Fibroblast of skin of right quadriceps (primary cell): ENCODE measurements around the gene TAF8.

Source experiments
- DNase-seq: peaks from one replicate; pipeline ENCODE4 v3.0.0-alpha.2; 2013

TAF8 gene

DNA sequence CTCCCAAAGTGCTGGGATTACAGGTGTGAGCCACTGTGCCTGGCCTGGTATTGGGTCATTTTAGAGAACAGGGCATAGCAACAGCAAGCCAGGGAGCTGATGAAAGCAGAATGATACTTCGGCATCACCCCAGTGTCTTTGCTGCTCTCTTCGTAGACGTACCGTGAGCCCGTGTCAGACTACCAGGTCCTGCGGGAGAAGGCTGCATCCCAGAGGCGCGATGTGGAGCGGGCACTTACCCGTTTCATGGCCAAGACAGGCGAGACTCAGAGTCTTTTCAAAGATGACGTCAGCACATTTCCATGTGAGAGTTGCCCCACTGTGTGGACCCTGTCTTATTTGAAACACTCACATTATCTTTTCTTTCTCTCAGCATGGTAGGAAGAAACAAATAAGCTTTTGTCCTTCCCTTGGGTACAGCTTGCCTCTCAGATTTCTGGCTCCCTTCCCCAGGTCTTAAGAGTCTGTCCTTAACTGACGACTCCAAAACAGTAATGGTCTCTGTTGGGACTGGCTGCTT lies 15.9 kb downstream of the TAF8 start:
- no peak for DNase-seq

GRCh38 chr6:42068173-42068572 lies 17.8 kb downstream of the TAF8 start:
- no peak for DNase-seq

DNA sequence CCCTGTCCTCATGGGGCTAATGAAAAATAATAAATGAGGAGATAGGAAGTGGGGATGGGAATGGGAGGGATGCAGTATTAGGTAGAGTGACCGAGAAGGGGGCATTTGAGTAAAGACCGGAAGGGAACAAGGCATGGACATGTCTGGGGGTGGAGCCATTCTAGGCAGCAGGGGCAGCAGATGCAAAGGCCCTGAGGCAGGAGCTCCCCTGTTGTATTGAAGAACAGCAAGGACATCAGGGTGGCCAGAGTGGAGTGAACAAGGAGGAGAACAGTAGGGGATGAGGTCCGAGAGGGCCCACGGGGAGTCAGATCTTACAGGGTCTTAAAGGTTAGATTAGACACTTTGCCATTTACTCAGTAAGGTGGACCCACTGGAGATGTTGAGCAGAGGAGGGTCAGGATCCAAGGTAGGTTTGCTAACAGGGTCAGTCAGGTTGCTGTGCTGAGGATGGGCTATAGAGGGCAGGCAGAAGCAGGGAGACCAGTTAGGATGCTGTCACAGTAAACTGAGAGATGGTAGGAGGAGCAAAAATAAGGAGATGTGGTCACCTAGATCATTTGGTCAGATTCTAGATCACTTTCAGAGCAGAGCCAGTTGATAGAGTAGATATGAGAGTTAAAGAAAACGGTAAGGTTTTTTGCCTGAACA lies 18.7 kb downstream of the TAF8 start:
- DNase-seq: no peak

GRCh38 chr6:42071881-42072583 lies 21.7 kb downstream of the TAF8 start:
- DNase-seq: no peak

GRCh38 chr6:42073287-42073686 lies 23.0 kb downstream of the TAF8 start:
- no peak for DNase-seq

GRCh38 chr6:42075159-42075838 lies 25.0 kb downstream of the TAF8 start:
- peak; percentile 63 for DNase-seq

- no peak for DNase-seq
These were observed 28.1 kb downstream of the TAF8 start for GRCh38 chr6:42078386-42078785.

DNA sequence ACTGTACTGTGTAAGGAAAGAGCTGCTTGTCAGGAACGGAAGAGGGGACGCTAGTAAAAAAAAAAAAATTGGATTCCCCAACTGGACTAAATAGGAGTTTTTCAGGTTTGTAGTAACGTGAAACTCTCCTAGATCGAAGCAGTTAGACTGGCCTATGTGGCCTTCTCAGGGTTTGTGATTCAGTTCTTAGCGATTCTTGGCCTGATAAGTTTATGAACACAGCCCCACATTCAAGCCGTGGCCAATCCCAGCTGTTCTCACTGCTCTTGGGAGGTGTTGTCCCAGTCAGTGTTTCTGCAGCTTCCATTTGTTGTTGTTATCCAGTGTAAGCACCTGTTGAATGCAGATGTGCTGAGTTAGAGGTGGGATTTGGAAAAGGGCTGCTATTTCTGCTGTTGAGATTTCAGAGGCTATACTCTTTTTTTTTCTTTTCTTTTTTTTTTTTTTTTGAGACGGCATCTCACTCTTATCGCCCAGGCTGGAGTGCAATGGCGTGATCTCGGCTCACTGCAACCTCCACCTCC lies 29.7 kb downstream of the TAF8 start:
- DNase-seq: no peak

DNA sequence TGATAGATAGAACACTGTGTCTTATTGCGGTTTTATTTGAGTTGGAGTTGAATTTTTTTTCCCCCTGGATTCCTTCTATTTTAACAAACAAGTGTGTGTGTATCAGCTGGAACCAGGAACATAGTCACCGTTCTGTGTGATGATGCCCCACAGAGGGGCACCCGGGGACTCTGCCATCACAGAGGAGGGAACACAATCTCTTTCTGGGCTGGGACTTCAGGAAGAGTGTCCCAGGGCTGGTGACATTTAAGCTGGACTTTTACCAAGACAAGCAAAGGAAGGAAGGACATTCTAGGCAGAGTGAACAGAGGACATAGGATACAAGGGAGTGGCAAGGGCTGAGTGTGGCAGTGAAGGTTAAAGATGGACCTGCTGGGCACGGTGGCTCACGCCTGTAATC lies 33.2 kb downstream of the TAF8 start:
- no peak for DNase-seq

DNA sequence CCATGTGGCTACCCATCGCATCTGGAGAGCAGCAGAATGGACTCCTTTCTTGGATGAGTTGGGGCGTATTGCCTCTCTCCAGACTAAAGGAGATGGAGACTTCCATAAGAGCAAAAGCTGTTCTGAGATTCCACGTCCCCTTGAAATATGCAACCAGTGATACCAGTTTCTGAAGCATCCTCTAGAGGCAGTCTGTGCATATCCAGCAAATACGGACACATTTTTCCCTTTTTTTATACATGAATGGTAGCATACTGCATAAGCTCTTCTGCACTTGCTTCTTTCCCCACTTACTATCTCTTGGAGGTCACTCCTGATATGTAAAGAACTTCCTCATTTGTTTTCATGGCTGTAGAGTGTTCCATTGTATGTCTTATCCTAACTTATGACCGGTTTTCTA lies 34.6 kb downstream of the TAF8 start:
- no peak for DNase-seq

DNA sequence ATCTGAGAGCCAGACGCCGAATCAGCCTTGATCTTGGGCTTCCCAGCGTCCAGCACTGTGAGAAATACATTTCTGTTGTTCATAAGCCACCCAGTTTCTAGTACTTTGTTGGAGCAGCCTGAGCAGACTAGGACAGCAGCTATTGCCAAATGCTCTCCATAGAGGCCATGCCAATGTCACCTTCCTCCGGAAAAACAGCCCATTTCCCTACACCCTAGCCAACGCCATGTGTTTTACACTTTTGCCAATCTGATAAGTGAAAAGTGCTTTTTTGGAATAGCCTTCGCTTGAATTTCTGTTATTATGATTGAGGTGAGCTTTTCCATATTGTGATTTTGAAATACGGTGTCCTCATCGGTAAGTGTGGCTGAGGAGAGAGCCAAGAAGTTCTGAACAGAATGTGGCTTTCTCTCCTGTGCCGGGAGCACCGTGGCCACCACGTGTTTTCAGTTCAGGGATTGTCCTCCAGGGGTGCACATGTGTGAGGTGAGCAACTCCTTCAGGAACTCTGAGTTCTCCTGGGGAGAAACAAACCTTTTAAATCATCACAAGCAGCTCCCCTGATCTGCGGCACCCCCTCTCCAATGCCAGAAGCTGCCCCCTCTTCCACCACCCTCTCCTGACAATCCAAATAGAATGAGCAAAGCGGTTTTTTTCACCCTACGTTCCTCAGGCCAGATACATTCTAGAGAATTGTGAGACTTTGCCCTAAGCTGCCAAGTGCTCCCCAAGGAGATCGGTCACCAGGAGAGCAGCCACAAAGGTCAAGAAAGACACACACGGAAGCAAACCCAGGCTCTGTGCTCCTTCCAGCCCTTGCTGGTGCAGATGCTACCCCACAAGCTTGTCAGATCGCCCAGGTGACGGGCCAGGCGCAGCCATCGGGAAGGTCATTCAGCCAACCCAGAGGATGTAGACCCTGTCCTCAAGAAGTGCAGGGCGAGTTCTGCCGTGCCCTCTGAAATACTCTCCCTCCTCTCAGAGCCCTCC lies 36.0 kb downstream of the TAF8 start:
- no peak for DNase-seq

DNA sequence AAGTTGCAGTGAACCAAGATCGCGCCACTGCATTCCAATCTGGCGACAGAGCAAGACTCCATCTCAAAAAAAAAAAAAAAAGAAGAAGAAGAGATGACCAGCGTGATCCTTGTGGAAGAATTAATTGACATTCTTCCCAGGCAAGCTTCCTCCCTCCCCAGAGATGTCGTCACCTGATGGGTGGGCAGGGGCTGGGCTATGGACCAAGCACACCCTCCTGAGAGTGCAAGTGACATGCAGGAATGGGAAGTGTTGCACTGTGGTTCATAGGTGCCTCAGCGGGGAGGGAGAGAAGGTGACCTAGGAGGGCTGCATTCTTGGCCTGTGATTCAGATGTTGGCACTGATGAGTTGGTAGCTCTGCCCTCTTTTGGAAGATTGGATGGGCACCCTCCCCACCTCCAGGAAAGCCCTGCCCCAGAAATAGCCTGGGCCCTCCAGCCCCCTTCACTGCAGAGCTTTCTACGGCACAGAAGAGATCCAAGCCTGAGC lies 37.8 kb downstream of the TAF8 start:
- peak; percentile 64 for DNase-seq

DNA sequence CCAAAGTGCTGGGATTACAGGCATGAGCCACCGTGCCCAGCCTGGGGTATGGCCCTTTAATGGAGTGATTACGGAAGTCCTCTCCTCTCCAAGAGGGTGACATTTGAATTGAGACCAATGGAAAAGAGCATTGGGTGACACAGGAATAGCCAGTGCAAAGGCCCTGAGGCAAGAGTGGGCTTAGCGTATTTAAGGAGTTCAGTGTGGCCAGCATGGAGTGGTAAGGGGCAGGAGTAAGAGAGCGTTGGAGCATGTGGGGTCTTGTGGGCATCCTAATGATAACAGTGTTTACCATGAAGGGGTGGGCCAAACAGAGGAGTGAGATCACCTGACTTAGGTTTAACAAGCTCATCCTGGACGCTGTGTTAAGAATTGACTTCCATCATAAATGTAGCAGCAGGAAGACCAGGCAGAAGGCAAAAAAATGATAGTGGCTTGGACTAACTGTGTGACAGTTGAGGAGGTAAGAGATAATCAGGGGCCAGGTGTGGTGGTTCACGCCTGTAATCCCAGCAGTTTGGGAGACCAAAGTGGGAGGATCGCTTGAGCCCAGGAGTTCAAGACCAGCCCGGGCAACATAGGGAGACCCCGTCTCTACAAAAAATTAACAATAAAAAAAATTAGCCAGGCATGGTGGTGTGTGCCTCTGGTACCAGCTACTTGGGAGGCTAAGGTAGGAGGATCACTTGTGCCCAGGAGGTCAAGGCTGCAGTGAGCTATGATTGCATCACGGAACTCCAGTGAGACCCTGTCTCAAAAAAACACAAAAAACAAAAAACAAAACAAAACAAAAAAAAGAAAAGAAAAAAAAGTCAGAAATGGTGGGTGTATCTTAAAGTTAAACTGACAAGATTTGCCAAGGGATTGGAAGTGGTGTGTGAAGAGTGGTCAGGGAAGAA lies 40.7 kb downstream of the TAF8 start:
- no peak for DNase-seq

- DNase-seq: no peak
These were observed 41.3 kb downstream of the TAF8 start for GRCh38 chr6:42091718-42092023.

DNA sequence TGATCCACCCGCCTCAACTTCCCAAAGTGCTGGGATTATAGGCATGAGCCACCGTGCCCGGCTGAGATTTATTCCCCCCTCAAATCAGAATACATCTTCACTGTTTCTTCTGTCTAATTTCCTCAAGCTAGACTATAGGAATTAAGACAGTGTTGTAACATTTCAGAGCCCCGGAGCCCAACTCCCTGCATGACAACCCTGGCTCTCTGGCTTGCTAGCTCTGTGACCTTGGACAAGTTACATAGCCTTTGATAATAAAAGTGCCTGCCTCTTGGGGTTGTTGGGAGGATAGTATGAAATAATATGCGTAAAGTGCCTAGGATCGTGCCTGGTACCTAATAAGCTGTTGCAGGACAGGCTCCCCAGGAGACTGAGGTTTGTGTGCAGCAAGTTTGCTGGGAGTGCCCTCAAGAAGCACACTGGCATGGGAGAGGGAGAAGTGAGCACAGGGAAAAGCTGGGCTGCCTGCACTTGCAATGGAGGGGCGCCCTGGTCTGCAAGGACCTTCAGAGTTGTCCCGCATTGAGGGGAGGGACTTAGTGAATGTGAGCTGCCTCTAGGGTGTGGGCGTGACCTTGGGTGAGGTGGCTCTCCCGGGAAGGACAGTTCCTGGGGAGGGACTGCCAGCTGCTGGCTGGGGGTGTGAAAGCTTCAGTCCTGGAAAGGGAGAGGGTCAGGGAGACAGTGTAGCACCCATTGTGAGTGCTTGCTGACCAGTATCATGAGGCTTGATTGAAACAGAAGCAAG lies 43.4 kb downstream of the TAF8 start:
- DNase-seq: no peak

DNA sequence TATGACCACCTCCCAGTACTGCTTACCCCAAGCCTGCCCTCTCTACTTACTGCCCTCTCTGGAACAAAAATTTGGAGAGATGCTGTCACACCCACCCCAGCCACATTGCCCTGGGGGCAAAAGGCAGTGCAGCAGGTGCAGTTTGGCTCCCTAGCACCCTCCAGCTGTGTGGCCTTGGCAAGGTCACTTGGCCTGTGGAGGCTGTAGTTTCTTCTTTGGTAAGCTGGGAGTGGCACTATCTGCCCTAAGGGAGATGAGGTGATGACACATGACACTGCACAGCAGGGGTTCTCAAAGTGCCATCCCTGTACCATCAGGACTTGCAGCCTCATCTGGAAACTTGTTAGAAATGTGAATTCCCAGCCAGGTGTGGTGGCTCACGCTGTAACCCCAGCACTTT lies 44.8 kb downstream of the TAF8 start:
- DNase-seq: no peak

DNA sequence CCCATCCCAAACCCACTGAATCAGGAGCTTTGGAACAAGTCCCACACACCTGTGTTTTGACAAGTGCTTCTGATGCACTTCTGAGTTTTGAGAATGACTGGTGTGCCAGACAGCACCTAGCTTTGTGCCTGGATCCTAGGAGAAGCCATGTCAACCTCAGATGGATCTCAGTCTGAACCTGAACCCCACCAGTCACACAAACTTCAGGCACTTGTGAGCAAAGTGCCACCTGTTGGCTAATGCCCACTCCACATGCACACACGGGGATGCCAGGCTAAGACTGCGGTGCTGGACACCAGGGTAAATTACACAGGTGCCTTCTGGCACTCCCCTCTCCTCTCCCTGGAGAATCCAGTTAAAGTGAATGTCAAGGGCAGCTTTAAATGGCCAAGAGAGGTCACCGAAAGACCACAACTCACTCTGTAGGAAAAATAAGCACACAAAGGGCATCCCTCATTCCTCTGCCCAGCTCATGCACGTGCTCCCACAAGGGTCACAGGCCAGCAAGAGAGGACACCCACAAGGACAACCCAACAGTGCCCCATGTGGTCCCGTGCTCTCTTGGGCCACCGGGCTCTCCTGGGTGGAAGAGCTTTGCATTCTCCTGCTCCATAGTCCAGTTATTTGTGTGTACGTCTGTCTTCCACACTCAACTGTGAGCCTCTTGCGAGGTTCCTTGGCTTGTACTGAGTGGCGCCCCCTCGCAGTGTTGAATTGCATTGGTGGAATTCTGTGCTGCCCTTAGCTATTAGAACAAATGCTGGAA lies 45.6 kb downstream of the TAF8 start:
- DNase-seq: no peak

GRCh38 chr6:42099340-42100028 lies 49.2 kb downstream of the TAF8 start:
- DNase-seq: peak; percentile 72
